SK-N-DZ (cell line): ENCODE data around the gene HNRNPA2B1.
A peak's percentile ranks its signal among the peaks of the same experiment; 100 is the strongest.
"Not testable (repeated sequence)": the region's sequence is repeated elsewhere in the genome, so short reads cannot be mapped to it uniquely, and the experiment has no call there.

Experiments used
- DNase-seq: peaks from one replicate; pipeline ENCODE4 v3.0.0-alpha.2; 2015; ENCODE audit warnings: low spot score

The HNRNPA2B1 gene

DNA sequence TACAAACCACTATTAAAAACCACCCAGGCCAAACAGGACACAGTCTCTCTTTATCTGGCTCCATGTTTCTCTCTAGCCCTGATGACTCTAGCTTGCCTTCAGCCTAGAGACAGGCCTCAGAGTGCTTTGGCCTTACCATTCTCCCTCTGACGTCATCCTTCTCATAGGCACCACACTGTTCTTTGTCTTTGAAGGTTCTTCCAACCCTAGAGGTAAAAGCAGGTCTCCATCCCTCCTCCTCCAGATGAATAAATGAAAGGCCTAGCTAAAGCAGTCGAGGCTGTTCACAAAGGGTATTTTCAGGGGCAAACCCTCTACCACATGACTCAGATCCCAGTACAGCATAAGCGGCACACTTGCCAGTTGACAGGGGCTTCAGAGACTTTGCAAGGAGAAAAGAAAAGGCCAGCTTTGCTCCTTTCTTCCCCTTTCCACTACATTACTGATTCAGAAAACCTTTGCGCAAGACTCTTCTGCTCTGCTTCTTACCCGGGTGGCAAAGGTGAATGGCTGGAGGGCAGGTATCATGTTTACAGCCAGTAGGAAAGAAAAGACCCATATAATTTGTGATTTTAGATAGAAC, 33.8 kb downstream of the HNRNPA2B1 start:
- DNase-seq = no peak

DNA sequence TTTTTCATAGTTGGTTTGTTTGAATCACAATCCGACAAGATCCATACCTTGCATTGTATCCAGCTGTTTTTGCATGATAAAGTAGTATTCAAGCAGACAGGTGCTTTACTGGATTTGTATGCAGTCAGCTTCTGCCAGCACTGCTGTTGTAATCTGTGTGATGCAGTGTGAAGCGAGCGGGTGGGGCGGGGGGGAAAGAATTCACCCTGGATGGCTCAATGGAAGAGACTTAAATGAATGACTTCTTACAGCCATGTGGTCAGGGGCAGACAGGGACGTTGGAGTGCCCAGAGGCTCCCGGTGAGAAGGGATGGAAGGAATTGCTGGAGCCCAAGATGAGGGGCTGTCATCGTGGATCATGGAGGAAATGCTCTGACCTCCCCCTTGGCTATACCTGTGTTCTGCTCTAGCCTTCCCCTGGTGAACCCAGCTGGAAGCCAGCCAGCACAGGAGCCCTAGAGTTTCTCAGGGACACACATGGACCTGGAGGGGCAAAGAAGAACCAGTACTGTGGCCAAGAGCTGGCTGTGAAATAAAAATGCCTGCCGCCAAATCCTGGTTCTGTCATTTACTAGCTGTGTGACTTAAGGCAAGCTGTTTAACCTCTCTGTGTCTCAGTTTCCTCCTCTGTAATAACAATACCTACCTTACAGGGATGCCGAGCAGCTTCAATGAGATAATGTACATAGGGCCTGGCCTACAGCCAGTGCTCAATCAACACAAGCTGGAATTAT, 34.4 kb downstream of the HNRNPA2B1 start:
- no peak for DNase-seq

DNA sequence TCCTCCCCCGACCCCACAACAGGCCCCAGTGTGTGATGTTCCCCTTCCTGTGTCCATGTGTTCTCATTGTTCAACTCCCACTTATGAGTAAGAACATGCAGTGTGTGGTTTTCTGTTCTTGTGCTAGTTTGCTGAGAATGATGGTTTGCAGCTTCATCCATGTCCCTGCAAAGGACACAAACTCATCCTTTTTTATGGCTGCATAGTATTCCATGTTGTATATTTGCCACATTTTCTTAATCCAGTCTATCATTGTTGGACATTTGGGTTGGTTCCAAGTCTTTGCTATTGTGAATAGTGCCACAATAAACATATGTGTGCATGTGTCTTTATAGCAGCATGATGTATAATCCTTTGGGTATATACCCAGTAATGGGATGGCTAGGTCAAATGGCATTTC, 36.7 kb downstream of the HNRNPA2B1 start:
- not testable (repeated sequence) for DNase-seq

DNA sequence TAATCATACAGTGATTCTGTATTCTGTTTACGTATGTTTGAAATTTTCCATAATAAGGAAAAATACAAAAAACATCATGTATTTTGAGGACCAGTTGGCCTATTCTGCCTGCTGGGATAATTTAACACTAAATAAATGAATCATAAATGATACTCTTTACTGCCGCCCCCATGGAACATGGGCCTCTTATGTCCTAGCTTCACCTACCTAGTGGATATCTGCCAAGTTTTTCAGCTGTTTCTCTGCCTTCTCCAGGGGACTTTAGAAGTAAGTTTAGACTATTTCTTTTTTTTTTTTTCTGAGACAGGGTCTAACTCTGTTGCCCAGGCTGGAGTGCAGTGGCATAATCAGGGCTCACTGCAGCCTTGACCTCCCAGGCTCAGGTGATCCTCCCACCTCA, 38.1 kb downstream of the HNRNPA2B1 start:
- DNase-seq = no peak

DNA sequence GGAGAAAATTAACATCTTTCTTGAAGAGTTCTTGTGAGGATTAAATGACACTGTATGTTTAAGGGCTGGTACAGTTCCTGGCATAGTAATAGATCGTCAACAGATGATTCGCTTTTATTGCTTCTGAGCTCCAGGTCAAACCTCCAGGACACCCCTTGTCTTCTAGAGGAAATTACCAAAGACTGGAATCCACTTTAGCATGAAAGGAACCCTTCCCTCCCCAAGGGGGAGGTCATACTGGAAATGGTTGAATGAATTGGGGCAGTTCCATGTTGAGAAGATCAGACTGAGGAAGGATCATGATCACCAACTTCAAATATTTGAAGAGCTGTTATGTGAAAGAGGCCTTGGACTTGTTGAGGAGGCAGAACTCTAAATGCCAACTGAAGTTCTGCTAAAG, 39.6 kb downstream of the HNRNPA2B1 start:
- no peak for DNase-seq

DNA sequence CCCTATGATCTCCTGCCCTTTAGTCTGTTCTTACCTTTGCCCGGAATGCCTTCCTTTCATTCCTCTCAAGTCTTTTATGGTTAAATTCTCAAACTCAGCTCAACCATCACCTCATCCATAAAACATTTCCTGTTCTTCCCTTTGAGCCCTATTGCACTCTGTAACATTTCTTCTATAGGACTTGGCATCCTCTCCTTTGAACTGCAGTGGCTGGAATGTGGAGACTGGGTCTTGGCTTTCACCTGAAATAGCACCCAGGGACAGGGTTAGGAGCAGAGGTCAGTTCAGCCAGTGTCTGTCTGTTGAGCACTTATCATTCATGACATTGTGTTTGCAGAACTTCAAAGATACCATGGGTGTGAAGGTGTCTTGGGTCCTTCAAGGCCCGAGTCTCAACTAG, 41.3 kb downstream of the HNRNPA2B1 start:
- no peak for DNase-seq

DNA sequence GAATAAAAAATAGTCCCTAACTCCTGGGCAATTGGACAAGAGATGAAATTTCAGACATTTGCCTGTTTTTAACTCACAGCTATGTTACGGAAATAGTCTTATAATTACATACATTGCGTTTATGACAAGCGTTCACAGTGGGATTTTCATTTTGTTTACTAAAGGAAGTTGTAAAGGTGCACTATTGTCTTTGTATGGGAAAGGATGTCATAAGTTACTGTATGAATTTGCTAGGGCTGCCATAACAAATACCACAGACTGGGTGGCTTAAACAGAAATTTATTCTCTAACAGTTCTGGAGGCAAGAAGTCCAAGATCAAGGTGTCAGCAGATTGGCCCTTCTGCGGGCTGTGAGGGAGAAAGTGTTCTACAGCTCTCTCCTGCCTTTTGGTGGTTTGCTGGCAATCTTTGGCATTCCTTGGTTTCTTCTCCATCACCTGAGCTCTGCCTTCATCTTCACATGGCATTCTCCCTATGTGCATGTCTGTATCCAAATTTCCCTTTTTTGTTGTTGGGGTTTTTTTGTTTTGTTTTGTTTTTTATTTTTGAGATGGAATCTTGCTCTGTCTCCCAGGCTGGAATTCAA, 42.9 kb downstream of the HNRNPA2B1 start:
- DNase-seq = no peak

DNA sequence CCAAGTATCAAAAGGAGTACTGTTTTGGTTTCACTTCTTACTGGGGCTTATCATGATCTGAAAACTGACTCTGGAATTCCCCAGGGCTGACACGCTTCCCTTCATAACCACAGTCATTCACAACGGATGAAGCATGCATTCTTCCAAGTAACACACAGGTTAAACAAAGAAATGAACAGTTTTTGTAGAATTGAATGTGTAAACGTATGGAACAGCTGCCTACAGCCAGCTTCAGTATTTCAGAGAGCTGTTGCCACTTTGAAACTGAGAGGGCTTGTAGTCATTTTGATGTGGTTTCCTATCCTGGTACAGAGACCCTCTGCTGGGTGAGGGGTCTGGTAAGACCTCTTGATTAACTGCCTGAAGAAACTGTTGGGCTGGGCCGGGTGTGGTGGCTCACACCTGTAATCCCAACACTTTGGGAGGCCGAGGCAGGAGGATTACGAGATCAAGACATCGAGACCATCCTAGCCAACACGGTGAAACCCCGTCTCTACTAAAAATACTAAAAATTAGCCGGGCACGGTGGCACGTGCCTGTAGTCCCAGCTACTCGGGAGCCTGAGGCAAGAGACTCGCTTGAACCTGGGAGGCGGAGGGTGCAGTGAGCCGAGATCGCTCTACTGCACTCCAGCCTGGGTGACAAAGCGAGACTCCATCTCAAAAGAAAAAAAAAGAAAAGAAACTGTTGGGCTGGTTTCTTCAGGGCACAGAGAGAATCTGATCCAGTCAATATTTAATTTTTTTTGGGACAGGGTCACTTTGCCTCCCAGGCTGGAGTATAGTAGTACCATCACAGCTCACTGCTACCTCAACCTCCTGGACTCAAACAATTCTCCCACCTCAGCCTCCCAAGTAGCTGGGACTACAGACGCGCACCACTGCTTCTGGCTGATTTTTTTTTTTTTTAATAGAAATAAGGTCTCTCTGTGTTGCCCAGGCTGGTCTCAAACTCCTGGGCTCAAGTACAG, 43.8 kb downstream of the HNRNPA2B1 start:
- DNase-seq = no peak

DNA sequence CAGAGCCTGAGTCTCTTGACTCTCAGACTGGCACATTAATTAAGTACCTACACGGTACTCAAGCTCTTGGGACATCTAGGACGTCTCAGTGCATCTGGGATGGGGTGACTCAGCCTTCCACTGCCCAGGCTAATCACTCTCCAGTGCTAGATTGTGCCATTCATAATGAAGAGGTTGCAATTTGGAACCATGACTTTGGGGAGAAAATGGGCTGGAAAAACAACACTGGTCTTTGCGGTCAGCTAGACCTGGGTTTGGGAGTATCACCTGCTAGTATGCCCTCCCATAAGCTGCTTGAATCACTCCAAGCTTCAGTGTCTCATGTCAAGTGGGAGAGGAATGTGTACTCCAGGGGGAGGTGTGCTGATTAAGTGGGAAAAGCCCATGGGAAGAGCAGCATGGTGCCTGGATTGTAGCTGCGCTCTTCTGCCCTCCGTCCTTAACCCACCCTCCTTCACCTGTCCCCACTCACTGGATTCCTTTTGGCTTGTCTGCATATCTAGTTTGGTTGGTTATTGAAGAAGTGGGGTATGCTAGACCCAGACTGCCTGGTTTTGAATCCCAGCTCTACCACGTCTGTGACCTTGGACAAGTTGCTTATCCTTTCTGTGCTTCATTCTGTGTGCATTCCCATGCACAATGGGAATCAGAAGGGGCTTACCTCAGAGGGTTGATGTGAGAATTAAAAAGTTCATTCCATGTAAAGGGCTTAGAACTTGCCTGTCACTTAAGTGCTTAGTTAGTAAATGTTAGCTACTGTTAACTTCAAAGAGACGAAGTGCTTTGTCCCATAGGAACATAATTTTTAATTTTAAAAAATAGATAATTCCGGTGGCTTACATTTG, 44.8 kb downstream of the HNRNPA2B1 start:
- no peak for DNase-seq

DNA sequence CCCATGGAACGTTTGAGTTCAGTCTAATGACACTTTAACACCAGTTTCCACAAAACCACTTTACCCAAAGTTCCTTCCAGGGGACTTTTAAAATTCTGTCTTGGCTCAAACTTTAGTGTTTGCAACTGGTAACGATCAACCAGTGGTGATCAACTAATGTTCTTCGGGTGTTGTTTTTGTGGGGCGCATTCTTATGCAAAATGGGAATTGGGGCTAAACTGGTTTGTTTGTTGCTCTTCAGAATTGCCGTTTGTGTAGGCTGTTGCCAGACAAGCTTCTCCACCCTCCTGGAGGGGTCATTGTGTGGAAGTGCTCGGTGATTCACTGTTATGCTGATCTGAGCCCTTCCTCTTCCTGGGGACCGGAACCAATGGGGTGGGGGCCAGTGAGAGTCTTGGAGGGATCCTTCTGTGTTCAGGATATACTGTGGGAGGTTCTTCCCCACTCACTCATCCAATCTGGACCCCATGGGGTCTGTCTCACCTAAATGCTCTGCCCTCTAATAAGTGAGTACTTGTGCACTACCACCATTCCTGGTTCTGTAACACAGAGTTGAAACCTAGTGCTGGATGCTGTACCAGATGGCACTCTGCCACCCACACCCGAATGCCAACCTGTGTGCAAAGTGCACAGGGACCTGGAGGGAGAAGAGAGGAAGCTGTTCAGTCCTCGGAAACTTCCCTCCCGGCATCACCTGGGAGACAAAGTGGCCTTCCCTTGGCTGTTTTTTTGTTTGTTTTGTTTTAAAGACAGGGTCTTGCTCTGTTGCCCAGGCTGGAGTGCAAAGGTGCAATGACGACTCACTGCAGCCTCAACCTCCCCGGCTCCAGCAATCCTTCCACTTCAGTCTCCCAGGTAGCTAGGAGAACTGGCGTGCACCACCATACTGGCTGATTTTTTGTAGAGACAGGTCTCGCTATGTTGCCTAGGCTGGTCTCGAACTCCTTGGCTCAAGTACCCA, 46.4 kb downstream of the HNRNPA2B1 start:
- DNase-seq = no peak

DNA sequence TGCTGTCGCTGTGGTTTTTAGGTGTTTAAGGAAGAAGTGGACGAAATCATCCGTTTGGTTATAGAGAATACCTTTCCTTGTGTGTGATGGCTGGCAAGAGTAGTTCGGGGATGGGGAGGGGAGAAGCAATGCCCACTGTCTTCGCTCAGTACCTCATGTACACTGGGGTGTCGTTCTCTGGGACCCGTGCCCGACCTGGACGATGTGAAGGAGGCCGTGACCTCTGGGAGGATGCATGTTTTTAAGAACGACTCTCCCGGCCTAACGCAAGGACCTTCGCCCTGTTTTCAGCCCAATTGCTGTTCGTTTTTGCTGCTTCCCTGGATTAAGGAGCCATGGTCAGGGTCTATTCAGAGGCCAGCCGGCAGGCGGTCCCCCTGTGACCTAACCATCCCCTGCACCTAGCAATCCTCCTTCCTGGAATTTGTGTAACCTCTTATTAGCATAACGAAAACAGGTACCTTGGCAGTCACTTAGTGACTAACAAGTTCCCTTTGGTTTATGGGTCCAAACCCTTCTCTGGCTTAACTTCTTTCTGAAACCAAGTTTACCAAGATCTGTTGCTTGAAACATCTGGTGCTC, 47.2 kb downstream of the HNRNPA2B1 start:
- DNase-seq = no peak

DNA sequence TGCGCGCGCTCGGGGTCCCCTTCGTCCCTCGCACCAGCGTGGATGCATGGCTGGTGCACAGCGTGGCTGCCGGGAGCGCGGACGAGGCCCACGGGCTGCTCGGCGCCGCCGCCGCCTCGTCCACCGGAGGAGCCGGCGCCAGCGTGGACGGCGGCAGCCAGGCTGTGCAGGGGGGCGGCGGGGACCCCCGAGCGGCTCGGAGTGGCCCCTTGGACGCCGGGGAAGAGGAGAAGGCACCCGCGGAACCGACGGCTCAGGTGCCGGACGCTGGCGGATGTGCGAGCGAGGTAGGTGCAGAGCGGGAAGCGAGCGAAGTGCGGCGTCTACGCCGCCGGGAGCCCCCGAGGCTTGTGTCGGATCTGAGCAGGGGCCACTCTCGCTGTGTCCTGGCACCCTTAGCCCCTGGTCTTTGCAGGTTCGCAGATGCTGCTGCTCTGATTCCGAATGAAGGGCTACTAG, 47.7 kb downstream of the HNRNPA2B1 start:
- DNase-seq = not testable (repeated sequence)

DNA sequence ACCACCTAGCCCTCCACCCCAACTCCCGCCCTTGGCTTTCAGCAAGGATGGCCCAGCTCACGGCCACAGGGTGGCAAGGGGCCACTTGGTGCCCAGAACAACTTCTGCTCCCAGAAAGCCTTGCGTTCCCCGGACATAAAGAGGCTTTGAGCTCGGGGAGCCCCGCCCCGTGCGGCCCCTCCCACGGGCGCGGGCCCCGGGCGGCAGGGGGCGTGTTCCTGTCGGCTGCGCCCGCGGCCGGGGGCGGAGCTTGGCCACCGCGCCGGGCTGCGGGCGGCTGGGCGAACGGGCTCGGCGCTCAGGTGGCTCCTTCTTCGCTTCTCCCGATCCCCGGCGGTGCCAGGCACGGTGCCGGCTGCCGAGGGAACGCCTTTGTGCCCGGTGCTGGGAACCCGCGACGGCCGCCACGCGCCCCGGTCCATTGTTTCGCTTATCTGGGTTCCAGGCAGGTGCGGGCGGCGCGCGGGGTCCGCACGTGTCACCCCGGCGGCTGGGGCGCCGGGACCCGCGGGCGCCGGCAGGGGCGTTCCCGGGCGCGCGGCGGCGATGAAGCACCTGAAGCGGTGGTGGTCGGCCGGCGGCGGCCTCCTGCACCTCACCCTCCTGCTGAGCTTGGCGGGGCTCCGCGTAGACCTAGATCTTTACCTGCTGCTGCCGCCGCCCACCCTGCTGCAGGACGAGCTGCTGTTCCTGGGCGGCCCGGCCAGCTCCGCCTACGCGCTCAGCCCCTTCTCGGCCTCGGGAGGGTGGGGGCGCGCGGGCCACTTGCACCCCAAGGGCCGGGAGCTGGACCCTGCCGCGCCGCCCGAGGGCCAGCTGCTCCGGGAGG, 48.4 kb downstream of the HNRNPA2B1 start, which contains the start of gene NFE2L3:
Gene NFE2L3, plus strand, starts transcription at position 246 of the 829 bp plus-strand sequence. Its CDS starts 301 bp downstream, at position 547.
- DNase-seq = peak; percentile 82

DNA sequence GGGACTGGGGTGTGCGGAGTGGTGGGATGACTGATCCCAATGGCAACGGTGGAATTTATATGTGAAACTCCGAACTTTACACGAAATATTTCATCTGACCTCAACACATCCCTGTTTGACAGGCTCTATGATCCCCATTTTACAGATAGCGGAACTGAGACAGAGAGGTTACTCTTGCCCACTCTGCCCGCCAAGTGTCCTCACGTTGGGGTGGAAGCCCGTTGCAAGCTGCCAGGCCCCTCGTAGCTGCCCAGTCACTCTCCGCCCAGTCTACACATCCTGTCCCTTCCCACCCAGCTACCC, 48.9 kb downstream of the HNRNPA2B1 start:
- DNase-seq = no peak

DNA sequence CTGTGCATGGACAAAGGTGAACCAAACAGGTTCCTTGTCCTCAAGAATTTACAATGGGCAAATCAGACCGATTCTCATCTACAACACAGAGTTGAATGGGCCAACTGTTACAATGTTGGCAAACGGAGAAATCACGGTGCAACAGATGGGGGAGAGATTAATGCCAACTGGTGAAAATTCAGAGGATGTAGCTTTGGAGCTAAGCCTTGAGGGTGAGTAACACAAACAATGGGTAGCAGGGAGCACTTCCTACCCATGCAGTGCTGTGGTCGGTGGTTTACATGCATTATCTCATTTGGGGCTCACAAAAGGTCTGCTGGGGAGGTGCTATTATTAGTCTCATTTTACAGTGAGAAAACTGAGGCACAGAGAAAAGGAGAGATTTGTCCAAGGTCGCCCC, 49.5 kb downstream of the HNRNPA2B1 start:
- DNase-seq = no peak

DNA sequence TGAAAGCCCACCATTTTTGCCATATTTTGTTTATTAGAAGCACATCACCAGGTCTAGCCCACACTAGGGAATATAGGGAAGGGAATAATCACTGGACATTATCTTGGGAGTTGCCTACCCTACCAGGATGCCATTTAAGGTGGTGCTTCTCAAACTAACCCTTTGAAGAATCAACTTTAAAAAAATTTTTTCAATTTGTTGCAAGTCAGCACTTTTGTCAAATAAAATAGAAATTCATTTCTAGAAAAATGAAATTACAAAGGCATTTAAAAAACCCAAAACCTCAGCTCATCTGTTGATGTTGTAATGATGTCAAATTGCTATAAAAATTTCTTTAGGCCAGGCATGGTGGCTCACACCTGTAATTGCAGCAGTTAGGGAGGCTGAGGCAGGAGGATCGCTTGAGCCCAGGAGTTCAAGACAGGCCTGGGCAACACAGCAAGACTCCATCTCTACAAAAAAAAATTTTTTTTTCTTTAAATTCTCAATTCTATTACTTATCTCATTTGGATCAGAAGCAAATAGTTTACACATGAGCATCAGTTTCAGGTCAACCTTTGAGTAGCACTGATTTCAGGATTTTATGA, 51.1 kb downstream of the HNRNPA2B1 start:
- no peak for DNase-seq

DNA sequence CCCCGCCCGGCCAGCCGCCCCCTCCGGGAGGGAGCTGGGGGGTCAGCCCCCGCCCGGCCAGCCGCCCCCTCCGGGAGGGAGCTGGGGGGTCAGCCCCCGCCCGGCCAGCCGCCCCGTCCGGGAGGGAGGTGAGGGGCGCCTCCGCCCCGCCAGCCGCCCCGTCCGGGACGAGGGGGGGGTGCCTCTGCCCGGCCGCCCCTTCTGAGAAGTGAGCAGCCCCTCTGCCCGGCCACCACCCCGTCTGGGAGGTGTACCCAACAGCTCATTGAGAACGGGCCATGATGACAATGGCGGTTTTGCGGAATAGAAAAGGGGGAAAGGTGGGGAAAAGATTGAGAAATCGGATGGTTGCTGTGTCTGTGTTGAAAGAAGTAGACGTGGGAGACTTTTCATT, 52.2 kb downstream of the HNRNPA2B1 start:
- not testable (repeated sequence) for DNase-seq
